ENCODE data around the gene PGRMC1.

GRCh38 chrX:119290476-119290875 is 54.4 kb downstream of the PGRMC1 start:
- TF ChIP-seq CTCF (IDR thresholded peaks at IDR 0.05), result no peak
- TF ChIP-seq EZH2 (IDR thresholded peaks at IDR 0.05; ENCODE audit: borderline replicate concordance, insufficient read depth, low read depth, low read length, poor library complexity, severe bottlenecking), result no peak
